HG03064 (cell line): ENCODE data around the gene CFAP74.
"Not testable (repeated sequence)": the region's sequence is repeated elsewhere in the genome, so short reads cannot be mapped to it uniquely, and the experiment has no call there.

Experiments used
- ATAC-seq: cut with Tn5 transposase; IDR thresholded peaks from one replicate; pipeline ENCODE4 v1.9.1; 2021; ENCODE audit warnings: low read depth; ENCODE audit not compliant: unreplicated experiment

CFAP74 gene

GRCh38 chr1:1938276-1938573 lies 65.4 kb downstream of the CFAP74 start:
- ATAC-seq, result no peak

GRCh38 chr1:1937549-1938275 lies 65.9 kb downstream of the CFAP74 start:
- no peak for ATAC-seq

GRCh38 chr1:1937061-1937460 lies 66.5 kb downstream of the CFAP74 start:
- no peak for ATAC-seq

- ATAC-seq, result not testable (repeated sequence)
Measured at GRCh38 chr1:1934848-1935247, 68.7 kb downstream of the CFAP74 start.

GRCh38 chr1:1929639-1930545 lies 73.7 kb downstream of the CFAP74 start:
- no peak for ATAC-seq

GRCh38 chr1:1929102-1929638 lies 74.4 kb downstream of the CFAP74 start:
- no peak for ATAC-seq

GRCh38 chr1:1928231-1929101 lies 75.1 kb downstream of the CFAP74 start:
- ATAC-seq, result no peak

- ATAC-seq, result no peak
Measured at GRCh38 chr1:1927751-1928150, 75.8 kb downstream of the CFAP74 start.

GRCh38 chr1:1926886-1927660 lies 76.5 kb downstream of the CFAP74 start:
- no peak for ATAC-seq

GRCh38 chr1:1926346-1926811 lies 77.2 kb downstream of the CFAP74 start:
- ATAC-seq, result no peak

- no peak for ATAC-seq
Measured at GRCh38 chr1:1925437-1926345, 77.9 kb downstream of the CFAP74 start.

GRCh38 chr1:1924849-1925248 lies 78.7 kb downstream of the CFAP74 start:
- no peak for ATAC-seq

- ATAC-seq, result no peak
Measured at GRCh38 chr1:1924386-1924785, 79.2 kb downstream of the CFAP74 start.

- no peak for ATAC-seq
Measured at GRCh38 chr1:1922956-1923833, 80.4 kb downstream of the CFAP74 start.

- ATAC-seq, result no peak
Measured at GRCh38 chr1:1922702-1922955, 81.0 kb downstream of the CFAP74 start.

GRCh38 chr1:1921901-1922701 lies 81.5 kb downstream of the CFAP74 start:
- ATAC-seq, result no peak

GRCh38 chr1:1921459-1921862 lies 82.1 kb downstream of the CFAP74 start:
- no peak for ATAC-seq
